Stomach (tissue), 4 donors: ENCODE results near the gene NR2F6.

Experiments used
- EP300 ChIP-seq: sonication (generic); formaldehyde crosslinking; IDR thresholded peaks from one replicate; pipeline ENCODE4 v1.6.1; 2017; ENCODE audit warnings: antibody characterized with exemption
- POLR2A ChIP-seq, 4 donors: fragments of 450-650 bp; IDR thresholded peaks; one replicate each; pipeline ENCODE4 v1.6.1; 2016; ENCODE audit warnings: antibody characterized with exemption in 4 of 4, control low read depth in 2 of 4, mild to moderate bottlenecking in 1 of 4, moderate library complexity in 1 of 4
- POLR2AphosphoS5 ChIP-seq, 3 donors: sonication (generic); formaldehyde crosslinking; IDR thresholded peaks; one replicate each; pipeline ENCODE4 v1.6.1; 2016; ENCODE audit warnings: antibody characterized with exemption in 3 of 3
- TF ChIP-seq, protein P1 (sequence below), 7 experiments: fragments of 450-650 bp in 4 of 7; fragments of 200-600 bp in 3 of 7; sonication (generic) in 3 of 7; IDR thresholded peaks; one replicate each; pipeline ENCODE4 v1.5.1; 2016 to 2019; ENCODE audit warnings: antibody characterized with exemption in 7 of 7, control low read depth in 2 of 7, mild to moderate bottlenecking in 1 of 7

DNA sequence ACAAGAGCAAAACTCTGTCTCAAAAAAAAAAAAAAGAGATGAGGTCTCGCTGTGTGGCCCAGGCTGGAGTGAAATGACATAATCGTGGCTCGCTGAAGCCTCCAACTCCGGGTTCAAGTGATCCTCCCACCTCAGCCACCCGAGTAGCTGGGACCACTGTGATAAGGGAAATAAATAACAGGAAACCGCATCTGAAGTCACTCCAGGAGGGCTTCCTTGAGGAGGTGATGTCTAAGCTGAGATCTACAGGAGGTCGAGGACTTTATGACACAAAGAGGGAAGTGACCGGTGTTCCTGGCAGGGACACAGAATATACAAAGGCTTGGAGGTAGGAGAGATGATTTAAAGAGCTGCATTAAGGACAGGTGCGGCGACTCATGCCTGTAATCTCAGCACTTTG lies 8.9 kb upstream of the NR2F6 start:
- TF ChIP-seq, protein P1, sequence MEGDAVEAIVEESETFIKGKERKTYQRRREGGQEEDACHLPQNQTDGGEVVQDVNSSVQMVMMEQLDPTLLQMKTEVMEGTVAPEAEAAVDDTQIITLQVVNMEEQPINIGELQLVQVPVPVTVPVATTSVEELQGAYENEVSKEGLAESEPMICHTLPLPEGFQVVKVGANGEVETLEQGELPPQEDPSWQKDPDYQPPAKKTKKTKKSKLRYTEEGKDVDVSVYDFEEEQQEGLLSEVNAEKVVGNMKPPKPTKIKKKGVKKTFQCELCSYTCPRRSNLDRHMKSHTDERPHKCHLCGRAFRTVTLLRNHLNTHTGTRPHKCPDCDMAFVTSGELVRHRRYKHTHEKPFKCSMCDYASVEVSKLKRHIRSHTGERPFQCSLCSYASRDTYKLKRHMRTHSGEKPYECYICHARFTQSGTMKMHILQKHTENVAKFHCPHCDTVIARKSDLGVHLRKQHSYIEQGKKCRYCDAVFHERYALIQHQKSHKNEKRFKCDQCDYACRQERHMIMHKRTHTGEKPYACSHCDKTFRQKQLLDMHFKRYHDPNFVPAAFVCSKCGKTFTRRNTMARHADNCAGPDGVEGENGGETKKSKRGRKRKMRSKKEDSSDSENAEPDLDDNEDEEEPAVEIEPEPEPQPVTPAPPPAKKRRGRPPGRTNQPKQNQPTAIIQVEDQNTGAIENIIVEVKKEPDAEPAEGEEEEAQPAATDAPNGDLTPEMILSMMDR (IDR thresholded peaks at IDR 0.05), result no peak
- TF ChIP-seq POLR2A (IDR thresholded peaks at IDR 0.05), result no peak
- no peak for TF ChIP-seq POLR2AphosphoS5 (IDR thresholded peaks at IDR 0.05)
- no peak for TF ChIP-seq EP300
